C4-2B (cell line): ENCODE results near the gene SCAI.

ENCODE experiments used
- CTCF ChIP-seq: fragments of 450-650 bp; conservative IDR thresholded peaks from 2 replicates; pipeline ENCODE4 v1.5.1; 2017; ENCODE audit warnings: mild to moderate bottlenecking
- ZFX ChIP-seq: fragments of 450-650 bp; IDR thresholded peaks from 2 replicates; pipeline ENCODE4 v1.6.1; 2017

DNA sequence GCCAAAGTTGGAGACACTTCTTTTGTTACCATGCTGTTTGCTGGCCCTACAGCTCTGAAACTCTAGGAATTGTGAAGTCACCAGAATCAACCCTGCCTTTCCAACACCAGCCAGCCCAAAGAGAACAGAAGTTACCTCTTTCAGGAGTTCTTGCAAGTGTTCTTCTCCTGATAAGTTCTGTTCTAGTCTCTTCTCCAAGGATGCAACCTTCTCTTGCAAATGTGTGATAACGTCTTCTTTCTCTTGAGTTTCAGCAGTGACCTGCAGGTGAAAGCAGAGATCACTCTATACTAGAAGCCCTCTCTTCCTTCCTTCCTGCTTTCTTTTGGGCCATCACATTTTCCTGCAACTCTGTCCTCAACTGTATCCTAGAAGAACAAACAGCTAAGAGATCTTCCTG, 231.6 kb downstream of the SCAI start:
- no peak for TF ChIP-seq CTCF
- no peak for TF ChIP-seq ZFX
